SK-N-SH treated with all-trans-retinoic acid at 6 μM for 48 hours (cell line): ENCODE results near the gene INTS13.

Source experiments
- ATAC-seq: fragments of 200-7000 bp; cut with Tn5 transposase; 3 replicates; pipeline ENCODE4 v1.9.1; 2020; ENCODE audit warnings: mild to moderate bottlenecking, moderate library complexity
- ARNTL ChIP-seq: fragments of 450-650 bp; formaldehyde crosslinking; IDR thresholded peaks from 2 replicates; pipeline ENCODE4 v1.5.0; 2020; ENCODE audit warnings: low read depth, mild to moderate bottlenecking, moderate library complexity, borderline replicate concordance
- BACH2 ChIP-seq: fragments of 250-450 bp; sonication (Bioruptor Pico); IDR thresholded peaks from 2 replicates; pipeline ENCODE4 v1.9.0; 2021; ENCODE audit warnings: mild to moderate bottlenecking, borderline replicate concordance
- CREB5 ChIP-seq: fragments of 250-450 bp; sonication (Bioruptor Pico); IDR thresholded peaks from 2 replicates; pipeline ENCODE4 v1.5.1; 2020; ENCODE audit warnings: low read depth, mild to moderate bottlenecking, moderate library complexity
- CSDC2 ChIP-seq: fragments of 250-450 bp; sonication (Bioruptor Pico); IDR thresholded peaks from 2 replicates; pipeline ENCODE4 v1.5.0; 2020; ENCODE audit warnings: mild to moderate bottlenecking, moderate library complexity
- CSRNP3 ChIP-seq: fragments of 250-450 bp; sonication (Bioruptor Pico); IDR thresholded peaks from 2 replicates; pipeline ENCODE4 v1.5.1; 2021; ENCODE audit warnings: mild to moderate bottlenecking, moderate library complexity
- ESRRG ChIP-seq: fragments of 250-450 bp; sonication (Bioruptor Pico); IDR thresholded peaks from 2 replicates; pipeline ENCODE4 v1.6.1; 2021; ENCODE audit warnings: mild to moderate bottlenecking
- GLIS3 ChIP-seq: fragments of 250-450 bp; sonication (Bioruptor Pico); IDR thresholded peaks from 2 replicates; pipeline ENCODE4 v1.5.0; 2020; ENCODE audit warnings: mild to moderate bottlenecking, moderate library complexity
- OSR1 ChIP-seq: fragments of 250-450 bp; sonication (Bioruptor Pico); IDR thresholded peaks from 2 replicates; pipeline ENCODE4 v1.8.0; 2022; ENCODE audit warnings: moderate library complexity, mild to moderate bottlenecking, inconsistent platforms
- PATZ1 ChIP-seq: fragments of 250-450 bp; sonication (Bioruptor Pico); IDR thresholded peaks from 2 replicates; pipeline ENCODE4 v1.8.0; 2020; ENCODE audit warnings: mild to moderate bottlenecking, moderate library complexity, borderline replicate concordance
- POU6F1 ChIP-seq: fragments of 250-450 bp; sonication (Bioruptor Pico); IDR thresholded peaks from 2 replicates; pipeline ENCODE4 v1.8.0; 2021; ENCODE audit warnings: low read depth, mild to moderate bottlenecking, moderate library complexity, borderline replicate concordance
- PPARA ChIP-seq: fragments of 250-450 bp; sonication (Bioruptor Pico); IDR thresholded peaks from 2 replicates; pipeline ENCODE4 v1.5.0; 2020; ENCODE audit warnings: mild to moderate bottlenecking, borderline replicate concordance
- RARB ChIP-seq: fragments of 250-450 bp; sonication (Bioruptor Pico); IDR thresholded peaks from 2 replicates; pipeline ENCODE4 v1.8.0; 2021; ENCODE audit warnings: mild to moderate bottlenecking, moderate library complexity
- SNAI2 ChIP-seq: fragments of 250-450 bp; sonication (Bioruptor Pico); IDR thresholded peaks from 2 replicates; pipeline ENCODE4 v1.5.0; 2020; ENCODE audit warnings: mild to moderate bottlenecking, moderate library complexity
- TCF4 ChIP-seq: fragments of 250-450 bp; sonication (Bioruptor Pico); IDR thresholded peaks from 2 replicates; pipeline ENCODE4 v1.8.0; 2021; ENCODE audit warnings: mild to moderate bottlenecking, moderate library complexity, borderline replicate concordance
- TOX ChIP-seq: fragments of 250-450 bp; sonication (Bioruptor Pico); IDR thresholded peaks from 2 replicates; pipeline ENCODE4 v1.8.0; 2021; ENCODE audit warnings: mild to moderate bottlenecking, moderate library complexity, borderline replicate concordance
- TSHZ2 ChIP-seq: fragments of 250-450 bp; sonication (Bioruptor Pico); IDR thresholded peaks from 2 replicates; pipeline ENCODE4 v1.5.0; 2020; ENCODE audit warnings: mild to moderate bottlenecking, moderate library complexity
- ZC3H10 ChIP-seq: fragments of 250-450 bp; sonication (Bioruptor Pico); IDR thresholded peaks from 2 replicates; pipeline ENCODE4 v1.5.1; 2021; ENCODE audit warnings: mild to moderate bottlenecking, moderate library complexity
- ZFP3 ChIP-seq: fragments of 250-450 bp; sonication (Bioruptor Pico); IDR thresholded peaks from 2 replicates; pipeline ENCODE4 v1.5.0; 2020; ENCODE audit warnings: mild to moderate bottlenecking, moderate library complexity
- ZFP30 ChIP-seq: fragments of 450-650 bp; formaldehyde crosslinking; IDR thresholded peaks from 2 replicates; pipeline ENCODE4 v1.5.0; 2022; ENCODE audit warnings: mild to moderate bottlenecking, moderate library complexity
- ZNF565 ChIP-seq: fragments of 450-650 bp; formaldehyde crosslinking; conservative IDR thresholded peaks from 2 replicates; pipeline ENCODE4 v1.5.0; 2020; ENCODE audit warnings: low read depth, mild to moderate bottlenecking, moderate library complexity
- ZNF8 ChIP-seq: fragments of 450-650 bp; formaldehyde crosslinking; IDR thresholded peaks from 2 replicates; pipeline ENCODE4 v1.5.0; 2020; ENCODE audit warnings: mild to moderate bottlenecking, moderate library complexity

Gene INTS13

GRCh38 chr12:26940516-26941214, 2.9 kb upstream of the INTS13 start:
- no peak for ATAC-seq
- no peak for TF ChIP-seq ZC3H10 (CRISPR knock-in tag)
- no peak for TF ChIP-seq POU6F1 (CRISPR knock-in tag)
- TF ChIP-seq TOX (CRISPR knock-in tag): no peak
- TF ChIP-seq SNAI2: no peak
- no peak for TF ChIP-seq PPARA (CRISPR knock-in tag)
- TF ChIP-seq ZFP30 (CRISPR knock-in tag): no peak
- no peak for TF ChIP-seq BACH2 (CRISPR knock-in tag)
- no peak for TF ChIP-seq ARNTL (CRISPR knock-in tag)
- no peak for TF ChIP-seq OSR1
- no peak for TF ChIP-seq ZFP3
- TF ChIP-seq CREB5: no peak
- no peak for TF ChIP-seq GLIS3 (CRISPR knock-in tag)
- no peak for TF ChIP-seq RARB (CRISPR knock-in tag)
- no peak for TF ChIP-seq ZNF565 (CRISPR knock-in tag)
- TF ChIP-seq PATZ1: no peak
- no peak for TF ChIP-seq TSHZ2
- no peak for TF ChIP-seq TCF4 (CRISPR knock-in tag)

GRCh38 chr12:26939953-26940352, 2.2 kb upstream of the INTS13 start:
- no peak for TF ChIP-seq TOX (CRISPR knock-in tag)
- no peak for TF ChIP-seq SNAI2
- no peak for TF ChIP-seq ZNF8
- TF ChIP-seq POU6F1 (CRISPR knock-in tag): no peak
- TF ChIP-seq ARNTL (CRISPR knock-in tag): no peak
- TF ChIP-seq RARB (CRISPR knock-in tag): no peak
- no peak for TF ChIP-seq ESRRG (CRISPR knock-in tag)
- TF ChIP-seq ZNF565 (CRISPR knock-in tag): no peak
- TF ChIP-seq PPARA (CRISPR knock-in tag): no peak
- no peak for TF ChIP-seq CSRNP3
- TF ChIP-seq ZFP3: no peak
- TF ChIP-seq TSHZ2: no peak
- TF ChIP-seq CSDC2 (CRISPR knock-in tag): no peak
- TF ChIP-seq TCF4 (CRISPR knock-in tag): no peak
- no peak for ATAC-seq
